GM21381 (cell line): ENCODE data around the gene RNF212B.
"Not testable (repeated sequence)": the region's sequence is repeated elsewhere in the genome, so short reads cannot be mapped to it uniquely, and the experiment has no call there.

Source experiments
- ATAC-seq: cut with Tn5 transposase; IDR thresholded peaks from one replicate; pipeline ENCODE4 v1.9.1; 2021; ENCODE audit warnings: mild to moderate bottlenecking, moderate library complexity; ENCODE audit not compliant: unreplicated experiment

The RNF212B gene

DNA sequence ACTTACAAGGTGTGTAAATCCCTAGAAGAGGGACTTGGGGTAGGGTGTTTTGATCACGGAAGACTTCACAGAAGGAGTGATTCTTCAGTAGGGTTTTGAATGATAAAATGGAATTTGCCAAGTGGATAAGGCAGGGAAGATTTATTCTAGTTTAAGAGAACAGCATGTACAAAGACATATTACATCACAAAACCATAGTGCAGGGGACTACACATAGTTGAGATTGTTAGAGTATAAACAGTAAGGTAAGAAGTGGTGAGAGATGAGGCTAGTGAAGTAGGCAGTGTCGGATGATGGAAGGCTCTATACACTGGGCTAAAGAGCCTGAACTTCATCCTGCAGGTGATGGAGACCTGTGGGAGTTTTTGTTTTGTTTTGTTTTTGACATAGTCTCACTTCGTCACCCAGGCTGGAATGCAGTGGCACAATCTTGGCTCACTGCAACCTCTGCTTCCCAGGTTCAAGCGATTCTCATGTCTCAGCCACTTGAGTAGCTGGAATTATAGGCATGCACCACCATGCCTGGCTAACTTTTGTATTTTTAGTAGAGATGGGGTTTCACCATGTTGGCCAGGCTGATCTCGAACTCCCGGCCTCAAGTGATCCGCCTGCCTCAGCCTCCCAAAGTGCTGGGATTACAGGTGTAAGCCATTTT is 3.5 kb downstream of the RNF212B start:
- not testable (repeated sequence) for ATAC-seq

DNA sequence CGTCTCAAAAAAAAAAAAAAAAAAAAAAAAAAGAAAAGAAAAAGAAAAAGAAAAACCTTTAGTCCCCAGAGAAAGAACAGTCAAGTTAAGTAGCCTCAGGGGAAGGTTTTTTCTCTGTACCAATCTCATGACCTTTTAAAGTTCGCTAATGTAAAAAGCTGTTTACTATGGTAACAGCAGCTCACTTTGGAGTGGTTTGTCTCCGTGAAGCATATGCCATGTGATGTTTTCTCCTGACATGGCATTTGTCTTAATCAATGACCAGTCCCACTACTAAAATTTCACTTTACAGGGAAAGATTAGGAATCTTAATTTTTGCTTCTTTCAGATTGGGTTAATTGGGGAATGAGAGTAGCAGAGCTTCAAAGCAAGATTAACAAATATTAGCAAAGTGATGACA is 4.3 kb downstream of the RNF212B start:
- no peak for ATAC-seq

DNA sequence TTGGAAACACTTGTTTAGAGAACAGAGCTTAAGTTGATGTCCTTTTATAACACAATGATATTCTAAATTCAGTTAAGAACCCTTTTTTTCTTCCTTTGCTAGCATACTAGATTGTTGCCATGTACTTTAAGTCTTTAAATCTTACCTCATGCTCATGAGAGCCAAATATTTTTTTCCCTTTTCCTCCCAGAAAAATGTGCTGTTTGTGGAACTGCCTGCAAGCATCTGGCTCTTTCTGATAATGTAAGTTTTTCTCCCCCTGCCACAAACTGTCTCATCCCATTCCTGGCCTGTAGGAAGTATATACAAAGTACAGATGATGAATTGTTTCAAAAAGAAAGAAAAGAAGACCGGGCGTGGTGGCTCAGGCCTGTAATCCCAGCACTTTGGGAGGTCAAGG is 5.3 kb downstream of the RNF212B start:
- no peak for ATAC-seq

DNA sequence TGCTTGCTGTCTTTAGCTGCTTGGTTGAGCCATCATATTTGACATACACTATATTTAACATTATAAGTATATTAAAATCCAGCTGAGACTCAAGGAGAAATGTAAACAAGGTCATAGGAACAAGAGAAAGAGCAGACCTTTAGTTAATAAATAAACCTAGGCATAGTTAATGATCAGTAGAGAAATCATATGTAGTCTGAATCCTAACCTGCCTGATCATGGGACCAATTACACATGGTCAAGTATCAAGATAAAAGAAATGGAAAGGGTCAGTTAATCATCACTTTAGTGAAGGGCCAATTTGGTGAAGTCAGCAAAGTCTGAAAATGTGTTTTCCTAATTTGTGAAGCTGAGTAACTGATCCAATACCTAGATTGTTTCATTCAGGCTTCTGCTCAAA is 7.5 kb downstream of the RNF212B start:
- ATAC-seq, result no peak

DNA sequence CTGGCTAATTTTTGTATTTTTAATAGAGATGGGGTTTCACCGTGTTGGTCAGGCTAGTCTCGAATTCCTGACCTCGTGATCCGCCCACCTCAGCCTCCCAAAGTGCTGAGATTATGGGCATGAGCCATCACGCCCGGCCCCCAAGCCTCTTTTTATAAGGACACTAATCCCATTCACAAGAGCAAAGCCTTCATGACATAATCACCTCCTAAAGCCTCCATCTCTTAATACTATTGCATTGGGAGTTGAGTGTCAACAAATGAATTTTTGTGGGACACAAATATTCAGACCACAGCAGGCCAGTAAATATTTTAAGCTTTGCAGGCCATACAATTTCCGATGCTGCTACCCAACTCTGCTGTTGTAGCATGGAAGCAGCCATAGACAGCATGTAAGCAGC is 10.9 kb downstream of the RNF212B start:
- no peak for ATAC-seq

DNA sequence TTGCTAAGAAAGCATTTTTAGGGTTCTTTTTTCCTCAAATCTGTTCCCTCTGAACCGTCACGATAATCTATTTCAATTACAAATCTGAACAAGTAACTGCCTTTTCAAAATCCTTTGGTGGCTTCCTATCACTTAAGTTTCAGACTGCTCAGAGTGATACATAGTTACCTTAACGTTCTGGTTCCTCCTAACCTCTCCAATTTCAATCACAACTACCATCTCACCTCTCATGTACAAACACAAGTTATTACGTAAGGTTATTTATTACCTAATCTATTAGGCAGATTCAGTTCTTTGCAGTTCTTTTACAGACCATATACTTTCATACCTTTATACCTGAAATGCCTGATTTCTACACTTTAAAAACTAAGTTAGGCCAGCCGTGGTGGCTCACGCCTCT is 12.1 kb downstream of the RNF212B start:
- no peak for ATAC-seq

DNA sequence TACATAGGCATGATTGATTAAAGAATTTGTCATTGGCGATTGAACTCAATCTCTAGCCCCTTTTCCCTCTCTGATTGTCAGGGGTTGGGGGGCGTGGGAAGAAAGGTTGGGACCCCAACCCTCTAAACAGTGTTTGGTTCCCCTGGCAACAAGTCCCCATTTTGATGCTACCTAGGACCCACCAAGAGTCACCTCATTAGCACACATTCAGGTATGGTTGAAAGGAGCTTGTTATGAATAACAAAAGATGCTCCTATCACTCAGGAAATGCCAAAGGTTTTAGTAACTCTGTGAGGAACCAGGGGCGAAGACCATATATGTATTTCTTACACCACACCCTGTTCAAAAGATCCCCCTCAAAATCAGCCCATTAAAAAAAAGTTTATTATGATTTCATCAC is 14.3 kb downstream of the RNF212B start:
- ATAC-seq, result no peak

DNA sequence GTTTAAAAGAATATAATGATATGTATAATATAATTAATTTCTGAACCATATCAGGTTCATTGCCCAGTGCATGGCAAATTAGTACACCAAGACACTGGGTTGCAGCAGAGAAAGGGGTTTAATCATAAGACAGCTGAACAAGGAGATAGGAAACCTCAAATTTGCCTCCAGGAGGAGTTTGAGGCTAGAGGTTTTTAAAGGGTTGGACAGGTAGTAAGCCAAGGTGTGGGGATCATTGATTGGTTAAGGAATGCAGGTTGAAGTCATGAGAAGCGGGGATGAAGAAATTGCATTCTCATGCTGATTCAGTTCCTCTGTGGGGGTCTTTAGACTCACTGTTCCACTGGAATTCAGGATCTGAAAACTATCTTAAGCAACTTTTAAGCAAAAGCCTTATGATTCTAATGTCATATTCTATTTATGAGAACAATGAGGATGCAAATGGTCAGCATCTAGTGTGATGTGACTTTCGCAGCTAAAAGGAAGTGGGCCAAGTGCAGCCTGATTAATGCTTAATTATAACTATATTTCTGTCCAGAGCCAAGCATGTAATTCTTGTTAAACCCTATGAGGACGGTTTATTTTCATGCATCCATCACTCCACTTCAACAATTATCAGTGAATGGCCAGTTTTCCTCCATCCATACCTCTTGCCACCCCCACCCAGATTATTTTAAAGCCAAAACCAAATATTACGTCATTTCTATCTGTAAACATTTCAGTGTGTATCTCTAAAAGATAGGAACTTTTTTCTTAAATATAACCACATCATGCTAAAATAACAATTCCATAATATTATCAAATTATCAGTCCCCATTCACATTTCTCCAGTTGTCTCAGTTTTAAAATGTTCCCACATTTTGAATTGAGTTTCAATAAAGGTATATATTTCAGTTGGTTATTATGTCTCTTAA is 14.9 kb downstream of the RNF212B start:
- ATAC-seq, result no peak

DNA sequence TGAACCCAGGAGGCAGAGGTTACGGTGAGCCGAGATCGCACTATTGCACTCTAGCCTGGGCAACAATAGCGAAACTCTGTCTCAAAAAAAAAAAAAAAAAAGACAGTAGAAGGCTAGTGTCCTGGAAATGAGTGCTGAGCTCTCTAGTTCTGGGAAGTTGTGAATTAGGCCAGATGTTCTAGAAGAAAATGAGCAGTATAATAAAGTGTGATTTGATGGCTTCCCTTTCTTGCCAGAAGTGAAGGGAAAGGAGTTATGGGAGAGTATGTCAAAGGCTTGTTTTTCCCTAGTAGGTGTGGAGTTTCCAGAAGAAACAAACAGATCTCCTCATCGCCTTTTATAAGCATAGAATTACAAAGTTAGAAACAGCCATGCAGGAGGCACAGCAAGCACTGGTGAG is 20.5 kb downstream of the RNF212B start:
- no peak for ATAC-seq

DNA sequence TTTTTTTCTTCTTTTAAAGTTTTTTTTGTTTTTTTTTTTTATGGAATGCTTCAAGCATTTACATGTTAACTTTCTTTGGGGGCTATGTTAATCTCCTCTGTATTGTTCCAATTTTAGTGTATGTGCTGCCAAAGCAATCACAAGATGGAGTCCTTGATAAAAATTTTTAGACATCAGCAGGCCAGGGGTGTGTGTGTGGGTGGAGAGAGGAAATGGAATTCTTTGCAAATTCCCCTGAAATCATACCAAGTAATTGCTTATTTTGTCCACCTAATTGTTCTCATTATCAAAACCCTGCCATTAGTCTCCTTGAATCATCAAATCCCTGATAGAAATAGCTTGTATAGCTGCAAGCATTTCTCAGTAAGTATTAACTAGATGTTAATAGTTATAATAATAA is 21.7 kb downstream of the RNF212B start:
- ATAC-seq, result no peak

DNA sequence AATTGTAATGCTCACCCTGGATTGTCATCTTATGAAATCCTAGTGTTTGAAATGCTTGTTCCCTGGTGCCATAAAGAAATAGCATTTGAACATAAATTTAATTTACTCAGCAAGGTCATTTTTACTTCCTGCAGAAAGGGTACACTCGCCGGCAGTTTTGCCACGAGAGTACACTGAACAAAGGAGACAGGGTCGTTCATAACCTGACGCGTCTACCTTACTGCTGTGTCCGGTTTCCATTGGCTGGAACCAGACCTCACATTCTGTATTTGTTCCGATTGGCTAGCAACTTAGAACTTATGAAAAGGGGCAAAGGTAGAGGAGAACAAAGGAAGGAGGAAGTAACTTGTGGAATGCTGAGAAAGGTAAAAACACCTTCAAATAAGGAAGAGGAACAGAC is 23.1 kb downstream of the RNF212B start:
- not testable (repeated sequence) for ATAC-seq

DNA sequence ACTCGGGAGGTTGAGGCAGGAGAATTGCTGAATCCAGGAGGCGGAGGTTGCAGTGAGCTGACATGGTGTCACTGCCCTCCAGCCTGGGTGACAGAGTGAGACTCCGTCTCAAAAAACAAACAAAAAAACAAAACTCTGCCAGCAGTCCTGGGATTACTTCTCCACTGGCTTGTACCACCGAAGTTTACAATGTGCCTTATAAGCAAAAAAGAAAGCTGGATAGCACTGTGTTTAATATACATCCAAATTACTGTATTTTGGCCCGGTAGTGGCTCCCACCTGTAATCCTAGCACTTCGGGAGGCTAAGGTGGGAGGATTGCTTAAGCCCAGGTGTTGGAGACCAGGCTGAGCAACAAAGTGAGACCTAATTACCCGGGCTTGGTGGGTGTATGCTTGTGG is 31.5 kb downstream of the RNF212B start:
- no peak for ATAC-seq

DNA sequence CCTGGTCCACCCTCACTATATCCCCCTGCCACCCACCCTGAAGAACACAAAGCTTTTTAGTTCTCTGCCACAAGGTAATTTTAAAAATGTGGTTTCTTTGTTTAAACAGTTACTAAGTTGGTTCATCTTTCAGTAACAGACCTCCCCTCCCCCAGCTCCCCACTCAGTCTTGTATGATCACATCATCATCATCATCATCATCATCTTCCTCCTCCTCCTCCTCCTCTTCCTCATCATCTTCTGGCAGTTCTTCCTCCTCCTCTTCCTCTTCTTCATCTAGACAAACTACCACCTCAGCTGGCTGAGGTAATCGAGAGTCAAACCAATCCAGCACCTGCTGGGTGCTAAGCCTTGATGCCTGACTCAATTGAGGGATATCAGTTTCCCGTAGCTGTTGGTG is 37.7 kb downstream of the RNF212B start:
- ATAC-seq, result no peak

DNA sequence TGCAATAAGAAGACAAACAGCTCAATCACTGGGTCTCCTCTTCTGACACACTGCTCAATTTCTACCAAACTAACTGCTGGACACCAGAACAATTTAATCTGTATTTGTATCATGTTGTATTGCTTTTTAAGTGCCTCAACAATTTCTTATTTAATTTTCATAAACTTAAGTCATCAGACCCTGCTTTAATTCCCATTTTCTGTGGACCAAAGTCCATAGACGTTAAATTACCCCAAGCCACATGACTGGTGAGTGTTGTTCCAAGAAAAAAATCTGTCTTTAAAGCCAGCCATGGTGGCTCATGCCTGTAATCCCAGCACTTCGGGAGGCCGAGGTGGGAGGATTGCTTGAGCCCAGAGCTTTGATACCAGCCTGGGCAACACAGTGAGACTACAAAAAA is 39.5 kb downstream of the RNF212B start:
- ATAC-seq, result no peak

DNA sequence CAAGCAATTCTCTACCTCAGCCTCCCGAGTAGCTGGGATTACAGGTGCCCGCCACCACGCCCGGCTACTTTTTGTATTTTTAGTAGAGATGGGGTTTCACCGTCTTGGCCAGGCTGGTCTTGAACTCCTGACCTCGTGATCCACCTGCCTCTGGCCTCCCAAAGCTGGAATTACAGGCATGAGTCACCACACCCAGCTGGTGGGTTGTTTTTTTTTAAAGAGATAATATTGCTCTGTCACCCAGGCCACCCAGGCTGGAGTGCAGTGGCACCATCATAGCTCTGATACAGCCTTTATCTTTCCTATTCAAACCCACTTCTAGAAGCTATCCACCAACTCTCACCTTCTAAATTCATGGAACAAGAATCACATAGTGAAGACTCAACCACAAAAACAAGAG is 40.2 kb downstream of the RNF212B start:
- not testable (repeated sequence) for ATAC-seq

DNA sequence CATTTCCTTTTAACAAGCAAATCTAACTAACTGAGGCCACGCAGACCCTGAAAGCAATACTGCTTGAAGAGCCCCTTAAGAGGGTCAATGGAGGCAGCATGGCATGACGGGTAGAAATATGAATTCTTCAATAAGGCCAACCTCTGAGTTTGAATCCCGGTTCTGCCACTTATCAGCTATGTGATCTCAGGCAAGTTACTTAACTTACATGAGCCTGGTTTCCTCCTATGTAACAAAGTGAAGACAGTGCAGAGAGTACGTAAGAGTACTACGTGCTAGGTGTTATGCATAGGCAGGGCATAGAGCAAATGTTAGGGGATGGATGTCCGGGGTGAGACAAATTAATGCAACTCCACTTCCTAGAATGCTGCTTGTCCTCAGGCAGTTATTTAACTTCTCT is 43.5 kb downstream of the RNF212B start:
- ATAC-seq, result no peak

DNA sequence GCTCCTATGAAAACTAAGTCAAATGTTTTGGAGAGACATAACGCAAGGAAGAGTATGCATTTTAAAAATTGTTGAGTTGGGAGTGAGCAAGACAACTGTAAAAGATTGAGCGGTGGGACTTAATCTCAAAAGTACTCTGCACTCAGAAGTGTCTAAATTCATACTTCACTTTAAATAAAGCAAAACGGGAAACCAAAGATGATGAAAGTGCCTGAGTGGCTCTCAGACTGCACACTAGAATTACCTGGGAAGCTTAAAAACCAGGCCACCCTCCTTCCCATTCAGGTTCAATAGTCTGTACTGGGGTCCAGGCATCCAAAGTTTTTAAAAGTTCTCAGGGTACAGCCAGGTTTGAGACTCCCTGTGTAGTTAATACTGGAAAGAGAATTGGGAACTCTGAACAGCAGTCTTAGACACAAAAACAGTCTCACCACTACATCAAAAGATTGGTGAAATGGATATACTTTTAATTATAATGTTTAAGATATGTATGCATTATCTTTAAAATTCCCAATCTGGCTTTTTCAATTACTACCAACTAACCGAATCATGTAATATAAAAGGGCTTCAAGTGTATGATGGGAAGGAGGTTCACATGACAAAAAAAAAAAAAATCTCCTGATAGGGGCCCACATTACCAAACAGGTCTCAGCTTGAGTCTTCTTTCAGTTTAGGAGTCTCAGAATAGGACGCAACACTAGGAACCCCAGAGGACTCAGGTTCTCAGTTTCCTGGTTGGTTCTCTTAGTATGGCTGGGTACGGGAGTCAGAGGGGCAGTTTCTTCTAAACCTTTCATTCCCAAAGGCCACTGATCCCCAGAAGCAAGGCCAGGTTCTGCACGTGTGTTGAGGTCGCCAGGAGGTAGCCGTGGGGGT is 47.2 kb downstream of the RNF212B start:
- no peak for ATAC-seq

DNA sequence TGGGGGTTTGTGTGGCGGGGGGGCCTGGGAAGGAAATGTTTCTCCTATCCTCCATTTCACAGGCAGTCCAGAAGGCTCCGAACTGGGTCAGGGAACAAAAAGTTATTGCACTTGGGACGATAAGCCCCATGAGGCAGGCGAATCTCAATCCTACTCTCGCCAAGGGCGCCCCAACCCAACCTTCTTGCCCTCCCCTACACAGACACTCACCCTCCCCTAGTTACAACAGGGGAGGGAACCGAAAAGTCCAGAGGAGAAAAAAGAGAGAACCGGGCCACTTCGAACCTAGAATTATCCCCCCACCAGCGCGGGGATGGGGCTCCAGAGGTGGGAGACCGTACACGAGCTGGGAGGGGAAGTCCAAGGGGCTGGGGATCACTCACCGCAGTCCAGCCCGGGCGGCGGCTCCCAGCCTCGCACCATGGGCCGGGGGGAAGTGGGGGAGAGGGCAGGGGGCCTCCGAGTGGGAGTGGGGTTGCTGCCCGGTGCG is 47.8 kb downstream of the RNF212B start:
- peak; percentile 22 for ATAC-seq

DNA sequence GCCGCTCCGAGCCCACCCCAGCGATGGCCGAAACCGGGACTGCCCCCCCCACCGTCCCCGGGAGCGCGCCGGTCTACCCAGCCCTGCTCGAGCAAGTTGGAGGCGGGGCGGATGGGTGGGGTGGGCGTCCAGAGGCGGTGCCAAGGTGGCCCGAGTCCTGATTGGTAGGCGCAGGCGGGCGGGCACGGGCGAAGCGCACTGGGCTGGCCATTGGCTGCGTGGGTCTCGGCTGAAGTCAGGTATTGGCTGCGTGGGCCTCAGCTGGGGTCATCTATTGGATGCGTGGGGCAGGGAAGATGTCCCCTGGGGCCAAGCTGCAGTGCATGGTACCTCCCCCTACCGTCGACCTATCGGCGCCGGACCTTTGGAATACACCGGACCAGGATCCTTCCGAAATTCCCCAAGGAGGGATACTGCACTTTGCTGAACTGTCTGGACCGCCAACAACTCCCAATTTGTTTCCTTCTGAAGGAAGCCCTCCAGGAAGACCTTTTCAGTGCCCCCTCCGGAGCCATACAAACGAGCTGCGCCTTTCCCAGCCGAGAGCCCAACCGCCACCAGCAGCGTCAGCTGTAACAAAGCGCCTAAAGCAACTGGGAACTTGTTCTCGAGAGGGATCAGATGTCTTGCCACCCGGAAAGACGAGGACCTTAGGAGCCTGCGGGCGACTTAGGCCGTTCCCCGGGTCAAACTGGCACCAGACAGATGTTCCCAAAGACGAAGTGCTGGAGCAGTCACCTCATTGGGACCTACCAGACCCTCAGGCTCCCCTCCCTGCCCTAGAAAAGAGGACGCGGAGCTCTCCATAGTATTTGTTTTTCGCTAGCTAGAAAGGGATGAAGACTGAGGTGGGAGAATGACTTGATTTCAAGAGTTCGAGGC is 48.5 kb downstream of the RNF212B start, which contains the start of gene HOMEZ:
HOMEZ (minus strand) TSS at position 113 of the 882 bp plus-strand sequence. CDS start 180 bp downstream, outside the sequence.
- peak; percentile 96 for ATAC-seq

DNA sequence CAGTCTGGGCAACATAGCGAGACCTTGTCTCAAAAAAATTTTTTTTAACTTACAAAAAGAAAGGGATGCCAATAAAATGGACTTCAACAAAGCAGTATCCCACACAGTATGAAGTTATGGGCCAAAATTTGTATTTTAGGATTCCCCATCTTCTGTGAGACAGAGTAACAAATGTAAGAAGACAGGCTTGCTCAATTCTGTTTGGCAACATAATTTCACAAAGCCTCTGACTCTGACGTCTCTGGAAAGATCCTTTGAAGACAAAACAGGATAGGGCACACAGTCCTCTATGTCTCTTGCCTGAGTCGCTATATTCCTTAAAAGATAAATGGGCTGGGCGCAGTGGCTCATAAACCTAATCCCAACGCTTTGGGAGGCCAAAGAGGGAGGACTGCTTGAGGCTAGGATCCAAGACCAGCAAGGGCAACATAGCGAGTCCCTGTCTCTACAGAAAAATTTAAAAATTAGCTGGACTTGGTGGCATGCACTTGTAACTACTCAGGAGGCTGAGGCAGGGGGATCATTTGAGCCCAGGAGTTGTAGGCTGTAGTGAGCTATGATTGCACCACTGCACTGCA is 49.3 kb downstream of the RNF212B start:
- no peak for ATAC-seq
